Measurements from ENCODE around the gene COL5A1.

- TF ChIP-seq POLR2A (IDR thresholded peaks at IDR 0.05) (no peak), CTCF (IDR thresholded peaks at IDR 0.05) (no peak)
Measured at GRCh38 chr9:134740071-134740470, 98.5 kb downstream of the COL5A1 start.
